Camera-type eye (tissue), 1 donor: ENCODE data around the gene CLEC20A. TPM values are rescaled to one million over a fixed set of nuclear protein-coding genes. Genes with fewer than 3 reads are reported as not detected.

Experiments used
- total RNA-seq: library from RNA; depleted of rRNA; stranded (reverse); fragments of >200 nt; gene quantifications from one replicate; pipeline ENCODE4 v1.2.3, GENCODE V29; 2014

CLEC20A gene
- not detected for total RNA-seq

DNA sequence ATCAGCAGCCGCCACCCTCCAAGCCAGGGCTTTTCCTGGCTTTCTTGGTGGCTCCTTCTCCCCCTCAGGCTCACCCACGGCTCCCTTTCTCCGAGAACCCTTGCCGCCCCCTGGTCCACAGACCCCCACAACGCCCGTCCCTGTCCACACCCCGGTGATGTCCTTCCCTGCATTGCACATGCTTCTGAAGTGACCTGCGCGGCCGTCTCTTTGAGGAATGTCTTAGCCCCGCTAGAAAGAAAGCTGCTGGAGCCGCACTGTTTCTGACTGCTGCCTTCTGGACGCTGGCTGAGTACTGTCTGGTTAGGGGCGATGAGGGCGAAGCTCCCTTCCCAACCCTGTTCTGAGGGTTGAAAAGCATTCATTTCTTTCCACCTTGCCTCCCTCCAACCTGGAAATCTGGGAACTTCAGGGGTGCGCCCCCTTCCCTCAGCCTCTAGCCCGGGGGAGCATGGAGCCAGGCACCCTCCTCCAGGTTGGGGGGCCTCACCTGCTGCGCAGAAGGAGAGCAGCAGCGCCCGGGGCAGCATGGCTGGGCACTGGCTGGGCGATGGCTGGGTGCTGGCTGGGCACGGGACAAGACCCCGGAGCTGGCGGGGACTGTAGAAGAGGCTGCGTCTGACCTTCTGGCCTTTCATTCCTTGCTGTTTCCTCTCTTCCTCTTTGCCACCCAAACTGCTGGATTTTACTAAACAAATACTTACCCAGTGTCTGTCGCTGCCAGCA lies at the start of gene CLEC20A:
Gene CLEC20A, minus strand, starts transcription at position 555 of the 726 bp plus-strand sequence. Its CDS starts 25 bp downstream, at position 530.

DNA sequence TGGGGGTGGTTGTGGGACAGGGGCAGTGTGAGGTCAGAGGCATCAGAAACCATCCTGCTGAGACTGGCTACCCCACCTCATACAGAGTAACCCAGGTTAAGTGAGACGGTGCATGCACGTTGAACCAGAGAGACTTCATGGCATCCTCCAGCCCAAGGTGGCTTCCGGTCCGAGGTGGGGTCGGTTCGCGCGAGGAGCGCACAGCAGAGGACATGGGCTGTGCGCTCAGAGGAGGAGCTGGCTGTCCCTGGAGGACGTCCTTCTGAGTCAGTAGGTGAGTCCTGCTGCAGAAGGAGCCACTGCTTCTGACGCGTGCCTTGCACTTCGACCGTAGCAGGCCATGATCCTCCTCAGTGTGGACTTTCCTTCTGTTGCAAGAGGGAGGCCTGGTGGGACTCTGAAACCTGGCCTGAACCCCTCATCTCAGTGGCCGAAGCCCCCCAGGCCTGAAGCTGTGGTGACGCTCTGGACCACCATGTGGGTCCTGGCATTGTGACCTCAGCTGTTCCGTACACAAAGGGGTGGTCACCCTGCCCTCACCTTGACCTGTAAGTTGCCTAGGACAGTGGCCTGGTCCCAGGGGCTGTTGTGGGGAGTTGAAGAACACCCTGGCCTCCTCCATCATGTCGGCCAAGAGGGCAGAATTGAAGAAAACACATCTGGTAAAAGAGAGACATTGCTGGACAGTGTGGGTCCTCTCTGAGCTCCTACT lies 16.0 kb upstream of the CLEC20A start, which contains the start of gene TEX35:
Gene TEX35, plus strand, starts transcription at position 544 of the 712 bp plus-strand sequence. Its CDS starts 80 bp downstream, at position 624.

Other genes with a start within 250 kb of the CLEC20A start
- gene TEX35, start 16.1 kb upstream of the CLEC20A start, total RNA-seq = not detected
- 140 TPM for gene RALGPS2, start 228.3 kb upstream of the CLEC20A start, total RNA-seq